ENCODE results near the gene LRFN5. TPM values are rescaled to one million over a fixed set of nuclear protein-coding genes. Genes with fewer than 3 reads are reported as not detected.

The LRFN5 gene
- total RNA-seq, 3 donors from 2014 or later (not counting 1 experiment from before 2014, with no cell fraction given) = not detected

DNA sequence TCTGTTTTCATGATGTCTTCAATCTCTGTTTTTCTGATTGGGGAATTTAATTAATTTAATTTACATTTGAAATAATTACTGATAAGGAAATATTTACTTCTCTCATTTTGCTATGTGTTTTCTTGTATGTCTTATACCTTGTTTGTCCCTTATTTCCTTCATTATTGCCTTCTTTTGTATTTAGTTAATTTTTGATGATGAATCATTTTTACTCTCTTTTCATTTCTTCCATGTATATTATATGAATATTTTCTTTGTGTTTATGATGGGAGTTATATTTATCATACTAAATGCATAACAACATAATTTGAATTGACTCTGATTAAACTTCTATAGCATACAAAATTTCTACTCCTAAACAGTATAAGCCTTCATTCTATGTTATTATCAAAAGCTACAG lies 309.6 kb downstream of the LRFN5 start:
- Mint-ChIP-seq H3K27me3 (ENCODE audit: low read depth in 2 of 2) (no peaks in the 10 kb centered on the region), H3K27ac (no peak overlapping the region), H3K36me3 (no peaks in the 10 kb centered on the region), H3K9me3 (peaks cover 9% of the 10 kb centered on the region in 2 donors), H3K4me1 (no peaks in the 10 kb centered on the region), H3K4me3 (no peak overlapping the region)
- intact Hi-C loops (cut with micrococcal nuclease) = no loop called here
- ATAC-seq = no peak
- no peaks in the 10 kb centered on the region for H3K27me3 ChIP-seq (ENCODE audit: control insufficient read depth, insufficient read depth, low read length)
- H3K27ac ChIP-seq (ENCODE audit: low read length) = no peak overlapping the region
- DNase-seq = no peak
- no peak for TF ChIP-seq CTCF (IDR thresholded peaks at IDR 0.05)
- no peaks in the 10 kb centered on the region for H3K4me1 ChIP-seq (ENCODE audit: control insufficient read depth, insufficient read depth, low read length)
- no peaks in the 10 kb centered on the region for H3K36me3 ChIP-seq (ENCODE audit: control insufficient read depth, insufficient read depth, low read length)
- no peak overlapping the region for H3K4me3 ChIP-seq (ENCODE audit: low read length)
- no peaks in the 10 kb centered on the region for H3K9me3 ChIP-seq (ENCODE audit: control insufficient read depth, insufficient read depth, low read length)

DNA sequence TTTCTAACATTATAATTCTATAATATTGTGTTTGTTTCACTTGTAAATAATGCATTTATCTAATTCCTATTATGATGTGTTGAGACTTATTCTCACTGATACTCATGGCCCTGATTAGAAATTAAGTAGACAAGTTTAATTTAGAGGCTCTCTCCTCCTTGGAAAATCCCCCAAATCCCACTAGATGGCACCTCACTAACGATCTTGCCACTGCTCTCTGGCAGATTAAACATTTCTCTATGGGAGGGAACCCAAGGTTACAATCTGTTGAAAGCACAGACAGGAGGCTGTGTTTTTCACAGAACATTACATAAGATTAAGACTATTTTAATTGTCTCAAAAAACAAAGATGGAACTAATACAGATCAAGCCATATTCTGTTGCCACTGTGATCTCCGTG lies 318.7 kb downstream of the LRFN5 start:
- Histone ChIP-seq H3K36me3 (ENCODE audit: control insufficient read depth, insufficient read depth, low read length) (no peaks in the 10 kb centered on the region), H3K4me3 (ENCODE audit: low read length) (no peak overlapping the region), H3K27ac (ENCODE audit: low read length) (no peak overlapping the region), H3K27me3 (ENCODE audit: control insufficient read depth, insufficient read depth, low read length) (no peaks in the 10 kb centered on the region), H3K9me3 (ENCODE audit: control insufficient read depth, insufficient read depth, low read length) (no peaks in the 10 kb centered on the region), H3K4me1 (ENCODE audit: control insufficient read depth, insufficient read depth, low read length) (no peaks in the 10 kb centered on the region)
- Mint-ChIP-seq H3K27ac (no peak overlapping the region), H3K36me3 (no peaks in the 10 kb centered on the region), H3K4me3 (no peak overlapping the region), H3K27me3 (ENCODE audit: low read depth in 2 of 2) (no peaks in the 10 kb centered on the region), H3K4me1 (no peaks in the 10 kb centered on the region), H3K9me3 (peaks cover 2 to 5% of the 10 kb centered on the region in 2 donors)
- TF ChIP-seq CTCF (IDR thresholded peaks at IDR 0.05) = no peak
- 0% methylated on average over 1 of the region's 2 CpGs for WGBS (ENCODE audit: insufficient coverage)
- intact Hi-C loops (cut with micrococcal nuclease) = no loop called here
- ATAC-seq (no peak), DNase-seq (no peak)

- Histone ChIP-seq H3K27ac (ENCODE audit: low read length) (no peak overlapping the region), H3K9me3 (ENCODE audit: control insufficient read depth, insufficient read depth, low read length) (no peaks in the 10 kb centered on the region), H3K4me1 (ENCODE audit: control insufficient read depth, insufficient read depth, low read length) (no peaks in the 10 kb centered on the region), H3K36me3 (ENCODE audit: control insufficient read depth, insufficient read depth, low read length) (no peaks in the 10 kb centered on the region), H3K27me3 (ENCODE audit: control insufficient read depth, insufficient read depth, low read length) (no peaks in the 10 kb centered on the region), H3K4me3 (ENCODE audit: low read length) (no peak overlapping the region)
- Mint-ChIP-seq H3K36me3 (no peaks in the 10 kb centered on the region), H3K27me3 (ENCODE audit: low read depth in 2 of 2) (no peaks in the 10 kb centered on the region), H3K27ac (no peak overlapping the region), H3K4me1 (no peaks in the 10 kb centered on the region), H3K9me3 (peaks cover 9 to 21% of the 10 kb centered on the region in 2 donors), H3K4me3 (no peak overlapping the region)
- 92% methylated on average over 5 of the region's 7 CpGs for WGBS (ENCODE audit: insufficient coverage)
- ATAC-seq = no peak
- DNase-seq = no peak
- intact Hi-C loops (cut with micrococcal nuclease) = no loop called here
- no peak for TF ChIP-seq CTCF (IDR thresholded peaks at IDR 0.05)
Measured at GRCh38 chr14:41950428-41951151, 343.9 kb downstream of the LRFN5 start.

Measured in natural killer cell (primary cell).